Retina (tissue), 1 donor: ENCODE results near the gene AKAP9.
A peak's percentile ranks its signal among the peaks of the same experiment; 100 is the strongest.
"Not testable (repeated sequence)": the region's sequence is repeated elsewhere in the genome, so short reads cannot be mapped to it uniquely, and the experiment has no call there.

ENCODE experiments used
- DNase-seq: peaks from one replicate; pipeline ENCODE4 v3.0.0-alpha.2; 2016

Gene AKAP9

GRCh38 chr7:92072121-92072520 is 131.5 kb downstream of the AKAP9 start:
- DNase-seq: no peak

GRCh38 chr7:92072708-92073107 is 132.0 kb downstream of the AKAP9 start:
- no peak for DNase-seq

DNA sequence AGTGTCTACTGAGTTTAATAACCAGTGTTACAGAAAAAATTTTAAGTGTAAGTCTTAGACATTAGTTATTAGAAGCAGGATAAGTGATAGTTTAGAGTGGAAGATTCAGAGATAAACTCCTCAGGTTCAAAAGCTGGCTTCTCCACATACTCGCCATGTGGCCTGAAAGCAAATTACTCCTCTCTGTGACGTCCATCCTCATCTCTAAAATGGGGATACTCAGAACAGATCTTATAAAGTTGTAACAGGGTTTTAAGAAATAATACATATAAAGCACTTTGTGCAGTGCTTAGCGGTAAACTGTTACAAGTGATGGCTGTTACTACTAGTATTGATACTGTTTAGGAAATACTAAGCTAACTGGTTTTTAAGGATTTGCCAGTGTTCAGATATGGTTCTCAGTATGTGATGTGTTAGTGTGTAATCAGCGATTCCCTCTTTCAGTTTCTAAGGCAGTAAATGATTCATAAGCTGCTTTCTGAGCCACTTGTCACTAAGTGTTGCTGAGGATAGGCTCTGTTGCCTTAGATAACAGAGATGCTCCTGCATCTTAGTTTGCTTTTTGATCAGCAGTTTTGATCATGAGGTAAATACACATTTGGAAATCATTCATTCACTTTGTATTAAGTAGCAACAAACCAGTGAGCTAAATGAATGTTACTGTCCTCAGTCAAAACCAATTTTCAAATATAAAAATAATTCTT is 134.9 kb downstream of the AKAP9 start:
- no peak for DNase-seq

GRCh38 chr7:92076509-92076908 is 135.8 kb downstream of the AKAP9 start:
- DNase-seq: no peak

DNA sequence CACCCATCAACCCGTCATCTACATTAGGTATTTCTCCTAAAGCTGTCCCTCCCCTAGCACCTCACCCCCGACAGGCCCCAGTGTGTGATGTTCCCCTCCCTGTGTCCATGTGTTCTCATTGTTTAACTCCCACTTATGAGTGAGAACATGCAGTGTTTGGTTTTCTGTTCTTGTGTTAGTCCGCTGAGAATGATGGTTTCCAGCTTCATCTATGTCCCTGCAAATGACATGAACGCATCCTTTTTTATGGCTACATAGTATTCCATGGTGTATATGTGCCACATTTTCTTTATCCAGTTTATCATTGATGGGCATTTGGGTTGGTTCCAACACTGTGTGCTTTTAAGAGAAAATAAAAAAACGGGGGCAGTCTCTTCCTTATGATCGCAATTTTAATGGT is 143.3 kb downstream of the AKAP9 start:
- not testable (repeated sequence) for DNase-seq

DNA sequence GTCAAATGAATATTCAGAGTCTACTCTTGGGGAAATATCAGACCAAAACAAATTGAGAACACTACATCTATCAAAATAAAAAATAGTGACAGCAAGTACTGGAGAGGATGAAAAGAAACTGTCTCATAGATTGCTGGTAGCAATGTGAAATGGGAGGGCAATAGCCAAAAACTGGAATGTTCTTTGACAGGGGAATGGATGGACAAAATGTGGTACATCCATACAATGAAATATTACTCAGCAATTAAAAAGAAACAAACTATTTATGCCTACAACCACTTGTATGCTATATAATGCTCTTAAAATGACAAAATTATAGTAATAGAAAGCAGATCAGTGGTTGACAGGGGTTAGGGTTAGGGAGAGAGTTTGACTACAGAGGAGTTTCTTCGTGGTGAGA is 147.6 kb downstream of the AKAP9 start:
- no peak for DNase-seq

DNA sequence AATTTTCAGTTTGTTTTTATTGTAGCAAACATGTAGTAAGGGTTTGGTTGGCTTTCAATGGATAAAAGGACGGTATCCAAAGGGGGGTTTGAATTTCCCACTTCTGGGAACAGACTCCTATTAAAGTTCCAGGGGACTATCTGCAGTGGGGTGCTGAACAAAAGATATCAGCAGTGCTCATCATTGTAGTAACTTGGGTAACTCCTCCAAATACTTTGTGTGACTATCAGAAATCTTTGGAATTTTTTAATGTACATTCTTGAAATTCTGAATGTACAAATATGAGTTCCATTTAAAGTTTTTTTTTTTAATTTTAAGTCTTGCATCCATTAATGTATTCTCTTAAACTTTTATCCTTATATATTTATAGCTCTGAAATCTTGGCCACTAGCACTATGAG is 151.5 kb downstream of the AKAP9 start:
- no peak for DNase-seq

GRCh38 chr7:92095380-92095779 is 154.7 kb downstream of the AKAP9 start:
- no peak for DNase-seq

- DNase-seq: no peak
Measured at GRCh38 chr7:92100534-92100933, 159.9 kb downstream of the AKAP9 start.

- DNase-seq: not testable (repeated sequence)
Measured at GRCh38 chr7:92102862-92103261, 162.2 kb downstream of the AKAP9 start.

- DNase-seq: no peak
Measured at GRCh38 chr7:92108821-92109220, 168.2 kb downstream of the AKAP9 start.

DNA sequence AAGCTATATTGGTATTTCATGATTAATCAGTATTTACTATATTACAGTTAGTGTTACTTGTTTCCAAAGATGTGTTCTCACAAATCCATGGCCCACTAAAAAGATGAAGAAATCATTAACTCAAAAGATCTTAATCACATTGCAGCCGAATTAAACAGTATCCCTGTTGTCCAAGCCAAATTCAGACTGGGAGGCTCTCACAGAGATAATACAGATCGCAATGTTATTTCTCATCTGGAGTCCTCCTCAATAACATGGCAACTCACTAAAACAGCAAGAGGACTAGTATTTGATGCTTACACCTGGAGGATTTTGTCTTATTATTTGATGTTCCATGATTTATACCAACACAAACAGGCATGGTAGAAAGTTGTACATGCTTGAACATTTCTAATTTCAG is 170.2 kb downstream of the AKAP9 start:
- DNase-seq: no peak

GRCh38 chr7:92115821-92116220 is 175.2 kb downstream of the AKAP9 start:
- DNase-seq: no peak

GRCh38 chr7:92116949-92117348 is 176.3 kb downstream of the AKAP9 start:
- DNase-seq: no peak

DNA sequence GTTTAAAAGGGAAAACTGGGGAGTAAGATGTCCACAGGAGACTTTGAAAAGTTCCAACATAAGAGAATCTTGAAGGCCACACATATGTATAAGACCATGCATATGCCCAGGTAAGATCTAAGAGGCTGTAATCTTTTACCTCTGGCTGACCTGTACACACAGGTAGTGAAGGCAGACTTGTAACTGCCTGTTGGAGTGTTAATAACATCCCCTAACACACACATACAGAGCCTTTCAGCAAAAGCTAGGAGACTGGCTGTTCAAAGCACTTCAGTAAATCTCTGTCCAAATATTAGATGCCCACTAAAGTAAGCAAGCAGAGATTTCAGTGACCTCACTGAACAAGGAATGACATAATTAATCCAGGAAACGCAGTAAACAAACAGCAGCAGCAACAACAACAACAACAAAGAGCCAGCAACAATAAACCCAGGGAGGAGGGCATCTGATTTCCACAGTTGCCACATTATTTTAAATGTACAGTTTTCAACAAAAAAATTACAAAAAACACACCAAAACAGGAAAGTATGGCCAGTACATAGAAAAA is 178.6 kb downstream of the AKAP9 start:
- no peak for DNase-seq

DNA sequence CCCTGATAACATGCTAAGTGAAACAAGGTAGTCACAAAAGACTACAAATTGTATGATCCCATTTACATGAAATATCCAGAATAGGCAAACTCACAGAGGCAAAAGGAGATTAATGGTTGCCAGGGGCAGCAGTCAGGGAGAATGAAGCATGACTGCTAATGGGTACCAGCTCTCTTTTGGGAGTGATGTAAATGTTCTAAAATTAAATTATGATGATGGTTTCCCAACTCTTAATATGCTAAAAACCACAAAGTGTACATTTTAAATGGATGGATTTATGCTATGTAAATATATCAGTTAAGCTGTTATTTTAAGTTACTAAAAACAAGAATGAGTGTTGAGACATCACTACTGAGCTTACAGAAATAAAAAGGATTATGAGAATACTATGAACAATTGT is 181.0 kb downstream of the AKAP9 start:
- no peak for DNase-seq

DNA sequence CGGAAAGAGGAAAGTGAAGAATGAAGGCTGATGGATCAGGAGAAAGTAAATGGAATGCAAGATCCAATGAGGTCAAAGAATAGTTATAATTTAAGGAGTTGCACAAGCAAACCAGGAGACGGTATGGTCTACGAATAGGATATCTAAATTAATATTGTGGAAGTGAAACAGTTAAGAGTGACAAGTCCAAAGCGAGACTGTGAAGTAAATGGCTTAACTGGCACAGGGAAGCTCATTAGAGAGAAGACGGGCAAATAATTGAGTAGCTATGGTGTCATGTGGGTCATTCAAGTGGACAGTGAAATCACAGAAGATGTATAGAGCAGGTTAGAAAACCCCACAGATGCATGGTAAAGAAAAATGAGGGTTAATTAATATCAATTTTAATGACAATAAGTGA is 190.4 kb downstream of the AKAP9 start:
- no peak for DNase-seq

DNA sequence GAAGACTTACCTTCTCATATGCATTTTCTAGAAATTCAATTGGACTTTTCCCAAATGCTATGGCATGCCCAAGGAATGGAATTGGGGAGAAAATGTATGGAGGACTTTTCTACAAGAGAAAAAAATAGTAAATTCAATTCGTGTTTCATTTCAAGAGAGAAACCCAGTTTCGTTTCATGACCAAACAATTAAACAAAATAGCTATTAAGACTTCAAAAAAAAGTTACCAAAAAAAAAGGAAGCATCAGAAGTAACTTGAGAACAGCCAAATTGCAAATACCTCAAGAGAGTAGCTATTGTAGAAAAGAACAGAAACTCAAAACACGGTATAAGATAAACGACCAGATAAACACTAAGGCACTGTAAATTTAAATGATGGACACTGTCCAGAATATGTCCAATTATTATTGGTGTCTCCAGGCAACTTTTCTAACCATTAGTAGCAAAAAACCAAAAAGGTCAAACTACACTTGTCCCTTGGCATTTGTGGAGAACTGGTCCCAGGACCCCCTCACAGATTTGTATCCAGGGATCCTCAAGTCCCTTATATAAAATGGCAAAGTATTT is 191.2 kb downstream of the AKAP9 start:
- no peak for DNase-seq

GRCh38 chr7:92133133-92133736 is 192.6 kb downstream of the AKAP9 start:
- no peak for DNase-seq

- peak; percentile 97 for DNase-seq
Measured at GRCh38 chr7:92133737-92134270, 193.1 kb downstream of the AKAP9 start.

DNA sequence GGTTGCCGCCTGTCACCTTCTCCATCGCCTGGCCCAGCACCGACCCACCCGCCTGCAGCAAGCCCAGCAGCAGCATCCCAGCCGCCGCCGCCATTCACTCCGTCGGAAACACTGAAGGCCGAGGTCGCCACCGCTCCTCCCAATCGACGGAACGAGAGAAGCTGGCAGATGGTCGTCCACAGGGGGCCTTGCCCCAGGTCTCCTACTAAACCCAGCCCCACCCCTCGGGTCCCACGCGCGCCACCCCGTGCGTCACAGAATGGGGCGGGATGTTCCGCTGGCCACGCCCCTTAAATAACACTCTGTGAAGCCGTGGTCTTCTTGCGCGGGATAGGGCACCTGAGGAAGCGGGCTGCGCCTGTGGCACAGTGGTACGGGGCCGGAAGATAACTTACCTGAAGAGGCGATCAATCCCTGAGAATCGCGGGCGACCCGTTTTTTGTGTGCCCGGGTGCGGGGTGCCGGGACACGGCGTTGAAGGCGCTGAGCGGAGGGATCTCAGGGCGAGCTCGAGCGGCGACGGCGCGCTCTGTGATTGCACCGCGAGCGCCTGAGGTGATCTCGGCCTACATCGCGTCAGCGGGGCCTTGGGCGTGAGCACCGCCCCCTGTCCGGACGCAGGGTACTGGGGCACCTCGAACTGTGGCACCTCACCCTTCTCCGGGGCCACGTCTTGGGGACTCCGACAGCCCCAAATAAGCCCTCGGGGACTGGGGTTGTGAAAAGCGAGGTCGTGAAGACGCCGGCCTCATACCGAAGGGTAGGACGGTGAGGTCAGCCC is 193.8 kb downstream of the AKAP9 start, which contains the start of gene CYP51A1:
Gene CYP51A1 (minus strand): TSS at position 207 of the 781 bp plus-strand sequence. CDS start 113 bp downstream, at position 94.
- DNase-seq: peak; percentile 100

DNA sequence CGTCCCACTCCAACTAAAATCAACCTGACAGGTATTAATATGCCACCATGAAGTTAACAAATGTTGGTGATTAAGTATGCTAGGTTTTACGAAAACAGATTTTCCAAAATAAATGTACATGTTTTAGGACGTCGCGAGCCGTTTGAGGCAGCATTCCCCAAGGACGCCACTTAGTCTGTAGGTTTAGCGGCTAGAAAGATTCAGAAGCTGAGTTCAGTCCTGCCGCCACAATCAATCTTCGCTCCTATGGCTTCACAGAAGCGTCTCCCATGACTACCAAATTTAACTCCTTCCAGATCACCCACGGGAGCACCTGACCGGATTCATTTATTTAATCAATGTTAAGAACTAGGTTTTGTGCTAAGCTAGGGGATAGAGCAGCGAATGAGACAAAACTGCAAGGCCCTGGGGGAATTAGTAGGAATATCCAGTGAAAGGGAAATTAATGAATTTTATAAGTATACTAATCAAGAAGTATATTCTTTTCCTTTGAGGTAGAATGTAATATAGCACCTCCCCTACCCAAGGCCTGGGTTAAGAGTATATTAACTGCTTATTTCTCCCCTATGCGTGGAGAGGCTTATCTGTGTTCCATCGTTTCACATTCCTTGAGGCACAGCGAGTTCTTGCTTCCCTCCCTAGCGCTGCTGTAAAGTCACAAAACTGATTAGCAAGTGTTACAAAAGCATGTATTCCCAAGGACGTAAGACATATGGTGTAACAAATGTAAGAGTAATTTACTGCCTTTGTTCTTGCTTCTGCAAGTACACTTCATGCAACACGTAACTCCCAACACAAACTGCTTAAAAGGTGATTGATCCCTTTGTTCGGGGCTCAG is 194.6 kb downstream of the AKAP9 start:
- no peak for DNase-seq
